Middle frontal gyrus (tissue), 1 donor: Measurements from ENCODE around the gene MYLIP.
A peak's percentile ranks its signal among the peaks of the same experiment; 100 is the strongest.

Experiments used
- DNase-seq: peaks from one replicate; pipeline ENCODE4 v3.0.0-alpha.2; 2015; ENCODE audit warnings: low spot score; ENCODE audit errors: extremely low spot score

Gene MYLIP

DNA sequence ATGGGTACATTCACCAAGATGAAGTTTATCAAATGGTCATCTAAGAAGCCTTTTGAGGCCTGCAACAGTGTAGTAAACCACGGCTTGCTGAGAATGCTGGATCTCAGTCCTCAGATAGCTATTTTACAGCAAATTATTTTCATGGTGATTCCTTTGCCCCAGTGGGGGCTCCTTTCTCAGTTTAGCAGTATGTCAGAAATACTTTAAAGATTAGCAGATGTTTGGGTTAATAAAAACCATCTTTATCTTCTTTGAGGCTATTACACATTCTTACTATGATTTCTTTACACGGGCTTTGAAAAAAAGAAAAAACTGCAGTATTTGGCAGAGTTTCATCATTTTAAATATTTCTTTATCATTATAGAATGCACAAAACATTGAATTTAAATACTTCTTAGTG, 10.7 kb downstream of the MYLIP start:
- no peak for DNase-seq

DNA sequence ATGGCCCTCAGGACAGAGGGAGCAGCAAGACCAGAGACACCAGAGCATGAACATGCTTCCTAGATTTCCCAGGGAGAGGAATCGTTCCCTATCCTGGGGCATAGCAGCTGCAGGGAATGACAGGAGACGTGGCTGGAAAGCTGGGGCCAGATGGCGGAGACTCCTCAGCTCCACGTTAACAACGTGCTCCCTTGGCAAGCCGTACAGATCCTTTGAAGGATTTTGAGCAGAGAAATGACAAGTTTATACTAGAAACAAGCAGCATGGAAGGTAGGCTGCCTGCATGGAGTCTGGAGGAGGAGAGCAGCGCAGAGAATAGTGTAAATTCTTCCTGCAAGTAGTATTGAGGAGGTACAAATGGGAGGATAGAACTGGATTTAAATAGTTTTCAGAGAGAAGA, 11.7 kb downstream of the MYLIP start:
- DNase-seq = no peak

DNA sequence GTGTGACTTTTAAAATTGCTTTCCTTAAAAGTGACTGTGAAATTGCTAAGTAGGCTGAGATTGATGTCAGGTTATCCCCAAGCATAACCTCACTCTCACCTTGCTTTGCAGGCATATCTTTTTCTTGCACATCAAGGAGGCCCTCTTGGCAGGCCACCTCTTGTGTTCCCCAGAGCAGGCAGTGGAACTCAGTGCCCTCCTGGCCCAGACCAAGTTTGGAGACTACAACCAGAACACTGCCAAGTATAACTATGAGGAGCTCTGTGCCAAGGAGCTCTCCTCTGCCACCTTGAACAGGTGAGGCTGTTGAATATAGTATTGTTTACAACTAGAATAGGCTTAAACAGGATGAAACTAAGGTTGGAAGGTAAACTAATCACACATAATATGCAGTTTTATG, 12.6 kb downstream of the MYLIP start:
- DNase-seq = no peak

DNA sequence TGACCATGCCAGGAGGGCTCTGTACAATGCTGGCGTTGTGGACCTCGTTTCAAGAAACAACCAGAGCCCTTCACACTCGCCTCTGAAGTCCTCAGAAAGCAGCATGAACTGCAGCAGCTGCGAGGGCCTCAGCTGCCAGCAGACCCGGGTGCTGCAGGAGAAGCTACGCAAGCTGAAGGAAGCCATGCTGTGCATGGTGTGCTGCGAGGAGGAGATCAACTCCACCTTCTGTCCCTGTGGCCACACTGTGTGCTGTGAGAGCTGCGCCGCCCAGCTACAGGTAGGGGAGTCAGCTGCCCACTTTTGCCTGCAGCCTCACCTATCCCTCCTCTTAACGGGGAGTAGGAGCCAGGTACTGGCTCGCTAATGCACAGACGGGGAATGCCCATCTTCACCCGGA, 16.2 kb downstream of the MYLIP start:
- no peak for DNase-seq

DNA sequence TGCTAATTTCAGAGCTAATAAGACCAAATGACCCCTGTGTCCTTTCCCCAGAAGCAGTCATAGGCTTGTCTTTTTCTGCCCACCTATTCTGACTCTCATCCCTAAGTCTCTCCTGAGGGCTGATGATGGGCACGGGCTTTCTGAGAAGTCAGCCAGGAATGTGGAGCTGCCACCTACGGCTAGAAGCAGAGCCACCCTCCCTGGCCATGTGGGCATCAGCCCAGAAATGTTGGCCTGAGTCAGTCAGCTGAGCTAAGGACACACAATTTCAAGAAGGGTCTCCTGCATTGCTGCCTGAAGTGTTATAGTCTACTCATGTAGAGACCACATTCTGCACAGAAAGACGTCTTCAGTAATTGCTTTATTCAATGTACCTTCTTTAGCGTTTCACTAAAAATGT, 17.1 kb downstream of the MYLIP start:
- DNase-seq = no peak

DNA sequence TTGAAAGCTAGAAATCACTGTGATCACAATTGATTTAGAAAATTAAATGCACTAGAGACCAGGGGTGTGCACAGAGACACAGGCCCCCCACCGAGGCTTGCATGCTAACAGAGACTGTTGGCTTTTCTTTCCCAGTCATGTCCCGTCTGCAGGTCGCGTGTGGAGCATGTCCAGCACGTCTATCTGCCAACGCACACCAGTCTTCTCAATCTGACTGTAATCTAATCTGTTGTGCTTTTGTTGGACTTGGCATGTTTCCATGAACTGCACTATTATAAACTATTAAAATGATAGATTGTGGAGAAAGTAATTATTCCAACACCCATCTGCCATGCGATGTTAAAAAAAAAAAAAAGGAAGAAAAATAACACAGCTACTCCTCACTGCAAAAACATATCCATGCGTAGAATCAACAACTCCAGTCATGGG, 17.7 kb downstream of the MYLIP start:
- no peak for DNase-seq

DNA sequence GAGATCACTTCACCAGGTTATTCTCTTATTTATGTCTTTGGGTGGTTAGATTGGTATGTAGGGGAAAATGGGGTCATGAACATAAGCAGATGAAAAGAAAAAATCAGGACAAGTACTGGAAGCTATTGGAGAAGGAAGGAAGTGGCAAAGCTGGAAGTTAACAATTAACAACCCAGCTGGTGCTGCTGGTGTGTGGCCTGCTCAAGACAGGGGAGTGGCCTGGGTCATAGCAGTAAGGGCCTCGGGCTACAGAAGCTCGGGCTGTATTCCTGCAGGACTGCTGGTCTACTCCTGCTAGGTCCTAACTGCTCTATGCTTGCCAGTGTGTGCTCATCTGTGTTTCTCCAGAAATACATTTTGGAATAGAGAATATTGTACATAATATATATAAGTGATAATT, 19.6 kb downstream of the MYLIP start:
- no peak for DNase-seq

DNA sequence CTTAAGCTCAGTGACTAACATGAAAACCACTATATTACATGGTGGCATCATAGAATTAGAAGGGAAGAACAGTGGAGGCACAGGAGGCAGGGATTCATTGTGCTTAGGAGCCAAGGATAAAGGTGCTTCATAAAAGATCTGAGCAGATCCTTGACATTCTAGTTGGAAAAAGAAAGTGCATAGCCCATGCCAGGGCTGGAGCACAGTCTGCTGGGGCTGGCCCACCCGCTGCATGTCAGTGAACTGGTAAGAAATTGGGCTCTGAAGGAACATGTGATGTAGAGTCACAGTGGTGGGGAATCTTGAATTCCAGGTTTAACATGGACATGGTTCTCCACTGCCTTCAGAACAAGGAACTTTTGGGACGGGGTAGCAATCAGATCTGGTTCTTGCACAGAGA, 20.4 kb downstream of the MYLIP start:
- DNase-seq = no peak

DNA sequence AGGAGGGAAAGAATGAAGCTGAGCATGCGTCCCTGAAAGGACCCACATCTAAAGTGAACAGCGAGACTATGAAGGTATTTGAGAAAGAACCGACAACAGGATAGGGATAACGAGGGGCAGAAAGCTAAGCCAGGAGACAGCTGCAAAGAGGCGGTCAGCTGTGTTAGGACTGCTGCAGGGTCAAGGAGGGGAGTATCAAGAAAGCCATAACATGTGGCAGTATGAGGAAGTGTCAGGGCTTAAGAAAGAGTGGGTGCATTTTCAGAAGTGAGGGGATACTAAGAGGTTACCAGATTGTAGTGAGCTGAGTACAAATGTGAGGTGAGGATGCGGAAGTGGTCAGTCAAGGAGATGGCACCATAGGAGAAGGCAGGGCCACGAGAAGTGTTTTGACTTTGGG, 21.2 kb downstream of the MYLIP start:
- no peak for DNase-seq

DNA sequence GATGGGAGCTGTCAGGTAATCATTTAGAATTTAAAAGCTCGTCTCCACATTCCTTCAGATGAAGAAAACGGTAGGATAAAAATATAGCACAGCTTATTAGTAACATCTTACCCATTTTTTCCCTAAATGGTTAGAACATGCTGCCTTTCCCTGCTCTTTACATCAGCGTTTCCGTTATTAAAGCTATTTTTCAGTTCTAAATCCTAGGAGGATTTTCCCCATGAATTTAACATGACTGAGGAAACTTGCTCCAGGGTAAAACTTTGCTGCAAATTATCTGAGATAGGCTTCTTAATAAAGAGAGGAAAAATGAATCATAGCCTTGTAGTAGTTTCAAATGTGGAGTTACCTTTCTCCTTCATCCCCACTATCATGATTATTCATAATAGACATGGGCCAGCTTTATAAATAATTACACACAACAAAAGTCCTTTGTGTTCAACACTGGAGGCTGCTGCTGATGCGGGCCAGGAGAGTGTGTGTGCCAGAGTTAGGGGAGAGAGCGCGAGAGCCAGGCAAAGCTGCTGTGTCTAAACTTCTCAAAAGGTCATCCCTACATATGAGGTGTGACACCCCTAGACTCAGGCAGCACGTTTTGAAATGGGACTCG, 24.4 kb downstream of the MYLIP start:
- DNase-seq = no peak

DNA sequence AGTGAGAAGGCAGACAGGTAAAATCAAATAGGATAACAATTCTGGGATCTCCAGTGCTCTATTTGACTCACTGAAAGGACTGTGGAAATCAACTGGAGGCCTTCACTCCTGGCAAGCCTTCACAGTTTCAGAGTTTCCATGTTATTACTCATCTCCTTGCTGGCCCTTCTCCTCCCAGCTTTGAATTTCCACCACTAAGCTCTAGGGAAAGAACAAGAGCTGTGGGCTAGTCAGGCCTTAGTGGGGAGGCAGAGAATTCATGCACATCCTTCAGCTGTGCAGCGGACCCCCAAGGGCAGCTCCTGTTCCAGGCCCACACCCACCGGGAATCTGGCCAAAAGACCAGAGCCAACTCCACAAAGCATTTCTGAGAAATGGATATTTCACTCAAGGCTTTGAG, 26.0 kb downstream of the MYLIP start:
- no peak for DNase-seq

DNA sequence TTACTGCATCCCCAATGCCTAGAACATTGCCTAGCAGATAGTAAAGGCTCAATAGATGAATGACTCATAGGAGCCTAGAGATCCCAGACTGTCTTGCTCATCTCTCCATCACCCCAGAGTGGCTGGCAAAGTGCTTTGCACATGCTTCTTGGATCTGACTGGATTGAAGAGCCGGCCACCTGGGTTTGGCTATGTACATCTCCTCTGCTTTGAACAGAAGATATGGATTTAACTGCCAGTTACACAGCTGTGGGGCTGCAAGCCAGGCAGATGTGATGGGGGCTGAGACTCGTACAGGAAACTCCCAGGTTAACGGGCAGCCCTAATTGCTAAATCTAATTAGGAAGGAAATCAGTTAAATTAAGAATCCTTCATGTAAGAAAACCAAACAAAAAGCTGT, 28.6 kb downstream of the MYLIP start:
- DNase-seq = no peak

DNA sequence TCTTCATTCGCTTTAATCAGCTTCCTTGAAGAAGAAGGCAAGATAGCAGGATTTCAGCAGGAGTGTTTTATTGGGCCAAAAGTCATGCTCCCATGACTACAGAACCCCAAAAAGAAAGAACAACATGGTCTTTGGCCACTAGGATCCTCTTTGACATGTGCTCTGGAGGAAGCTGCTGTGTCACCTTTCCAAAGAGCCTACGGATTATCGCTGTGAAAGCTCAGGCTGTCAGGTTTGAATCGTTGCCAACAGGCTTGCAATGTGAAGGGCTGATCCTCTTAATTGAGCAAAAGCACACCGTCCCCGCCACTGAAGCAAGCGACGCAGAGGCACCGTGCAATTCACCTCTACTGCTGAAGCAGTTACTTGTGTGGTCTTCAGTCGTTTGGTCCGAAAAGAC, 29.0 kb downstream of the MYLIP start:
- no peak for DNase-seq

DNA sequence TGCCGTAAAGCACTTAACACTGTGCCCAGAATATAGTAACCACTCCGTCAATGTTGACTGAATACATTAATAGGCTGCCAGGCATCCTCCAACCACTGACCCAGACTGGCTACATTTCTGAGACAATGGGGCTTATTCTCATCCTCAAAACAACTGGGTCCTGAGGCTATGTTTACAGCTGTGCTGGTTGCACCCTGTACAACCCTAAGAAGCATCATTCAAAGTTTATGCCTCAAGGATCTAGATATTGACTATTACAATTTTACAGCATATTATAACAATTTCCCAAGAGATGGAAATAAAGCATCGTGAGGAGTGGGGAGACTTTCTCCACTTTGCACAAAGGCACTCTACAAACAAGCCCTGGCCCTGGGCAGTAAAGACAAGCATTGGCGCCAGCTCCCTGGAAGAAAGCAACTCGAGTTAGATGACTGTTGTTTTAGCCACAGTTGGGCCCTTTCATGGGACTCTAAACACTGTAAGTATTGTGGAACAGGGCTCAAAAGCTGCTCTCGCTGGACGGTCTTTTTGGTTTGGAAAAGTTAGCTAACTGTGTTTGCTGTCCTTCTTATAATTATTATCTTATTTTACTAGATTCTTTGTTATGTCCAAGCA, 30.2 kb downstream of the MYLIP start:
- peak; percentile 62 for DNase-seq

DNA sequence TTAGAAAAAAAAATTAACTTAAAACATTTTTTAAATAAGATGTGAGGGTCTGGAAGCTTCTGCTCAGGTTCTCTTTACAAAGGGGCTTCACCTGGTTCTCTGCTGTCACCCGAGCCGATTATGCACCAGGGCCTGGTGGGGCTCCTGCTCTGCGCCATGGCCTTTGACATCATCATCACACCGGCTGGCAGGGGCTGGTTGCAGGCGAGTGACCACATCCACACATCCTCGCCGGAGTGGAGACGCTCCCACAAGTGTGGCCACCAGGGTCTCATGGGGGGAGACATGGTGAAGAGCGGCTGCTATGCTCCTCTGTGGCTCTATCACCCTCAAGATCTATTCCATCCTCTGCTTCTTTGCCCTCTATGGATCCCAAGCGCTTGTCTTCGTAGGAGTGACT, 31.9 kb downstream of the MYLIP start:
- DNase-seq = no peak

DNA sequence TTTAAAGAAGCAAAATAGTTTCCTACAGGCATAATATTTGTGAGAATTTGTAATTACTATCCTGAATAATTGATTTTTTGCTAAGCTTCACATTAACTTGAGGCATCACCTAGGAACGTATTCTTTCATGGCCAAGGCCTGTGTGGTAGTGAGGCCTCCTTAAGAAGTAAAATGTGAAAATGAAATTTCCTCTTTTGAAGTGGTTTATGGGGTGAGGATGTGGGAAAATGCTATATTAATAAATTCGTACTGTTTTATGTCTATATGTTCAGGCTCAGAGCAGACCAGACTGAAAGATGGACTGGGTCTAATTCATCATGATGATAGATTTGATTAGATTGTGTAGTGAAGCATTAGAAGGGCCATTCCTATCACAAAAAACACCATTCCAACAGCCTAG, 33.1 kb downstream of the MYLIP start:
- DNase-seq = no peak

DNA sequence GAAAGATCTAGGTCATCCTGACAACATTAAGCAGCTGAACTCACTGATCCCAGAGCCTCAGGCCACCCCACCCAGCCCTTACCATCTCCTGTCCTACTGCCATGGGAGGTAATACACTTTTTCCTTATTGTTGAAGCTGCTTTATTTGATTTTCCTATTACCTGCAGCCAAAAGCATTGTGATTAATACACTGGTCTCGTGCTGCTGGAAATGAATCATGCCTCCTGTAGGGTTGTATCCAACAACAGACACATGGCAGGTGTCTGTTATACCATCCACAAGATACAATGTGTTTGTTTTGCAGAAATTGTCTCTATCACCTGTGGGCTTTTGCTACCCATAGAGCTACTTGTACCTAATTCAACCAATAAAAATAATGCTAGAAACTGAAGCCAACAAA, 34.2 kb downstream of the MYLIP start:
- no peak for DNase-seq

DNA sequence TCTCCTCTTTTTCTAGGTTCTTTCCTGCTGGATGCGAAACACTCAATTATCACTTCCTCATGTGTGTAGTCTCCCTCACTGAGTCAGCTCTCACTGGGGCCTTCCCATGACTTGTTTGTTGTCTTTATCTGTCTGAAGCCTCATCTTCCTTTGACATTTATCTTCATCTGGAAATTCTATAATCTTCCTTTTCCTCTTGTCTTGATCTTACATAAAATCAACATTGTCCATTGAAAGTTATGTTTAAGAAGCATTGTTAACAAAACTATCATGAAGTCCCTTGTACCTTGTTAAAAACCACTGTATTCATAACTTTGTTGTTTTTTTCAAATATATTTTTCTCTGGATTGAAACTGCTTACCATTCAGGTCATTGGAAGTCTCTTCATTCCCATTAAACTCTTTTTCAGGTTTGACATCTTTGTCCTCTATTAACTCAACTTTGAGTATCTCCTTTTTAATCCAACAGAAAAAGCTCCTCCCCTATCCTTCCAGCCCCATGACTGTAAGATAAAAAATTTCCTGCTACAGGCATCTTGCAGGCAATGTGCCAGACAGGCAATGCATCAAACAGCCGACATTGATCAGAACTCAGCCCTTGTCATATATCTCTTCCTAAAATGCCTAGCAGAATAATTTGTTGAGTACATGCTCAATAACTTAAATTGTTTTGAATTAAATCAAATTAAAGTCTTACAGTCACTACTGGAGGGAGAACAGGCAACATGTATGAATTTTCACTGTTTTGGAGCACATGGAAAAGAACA, 34.8 kb downstream of the MYLIP start:
- no peak for DNase-seq

DNA sequence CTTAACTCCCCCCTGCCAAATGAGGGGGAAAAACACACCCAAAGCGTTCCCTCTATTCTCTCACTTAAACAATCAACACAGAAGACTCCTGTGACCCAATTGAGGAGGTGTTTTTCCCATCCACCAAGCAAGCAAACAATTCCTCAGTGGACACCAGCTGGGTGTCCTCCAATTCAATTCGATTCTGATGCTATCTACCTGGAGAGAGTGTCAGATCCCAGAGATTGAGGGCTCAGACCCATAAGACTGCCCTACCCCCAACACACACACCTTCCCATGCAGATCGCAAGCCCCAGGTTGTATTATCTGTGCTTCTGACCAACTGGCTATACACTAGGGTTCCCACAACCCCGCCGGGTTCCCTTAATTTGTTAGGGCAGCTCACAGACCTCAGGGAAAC, 36.8 kb downstream of the MYLIP start:
- DNase-seq = no peak

DNA sequence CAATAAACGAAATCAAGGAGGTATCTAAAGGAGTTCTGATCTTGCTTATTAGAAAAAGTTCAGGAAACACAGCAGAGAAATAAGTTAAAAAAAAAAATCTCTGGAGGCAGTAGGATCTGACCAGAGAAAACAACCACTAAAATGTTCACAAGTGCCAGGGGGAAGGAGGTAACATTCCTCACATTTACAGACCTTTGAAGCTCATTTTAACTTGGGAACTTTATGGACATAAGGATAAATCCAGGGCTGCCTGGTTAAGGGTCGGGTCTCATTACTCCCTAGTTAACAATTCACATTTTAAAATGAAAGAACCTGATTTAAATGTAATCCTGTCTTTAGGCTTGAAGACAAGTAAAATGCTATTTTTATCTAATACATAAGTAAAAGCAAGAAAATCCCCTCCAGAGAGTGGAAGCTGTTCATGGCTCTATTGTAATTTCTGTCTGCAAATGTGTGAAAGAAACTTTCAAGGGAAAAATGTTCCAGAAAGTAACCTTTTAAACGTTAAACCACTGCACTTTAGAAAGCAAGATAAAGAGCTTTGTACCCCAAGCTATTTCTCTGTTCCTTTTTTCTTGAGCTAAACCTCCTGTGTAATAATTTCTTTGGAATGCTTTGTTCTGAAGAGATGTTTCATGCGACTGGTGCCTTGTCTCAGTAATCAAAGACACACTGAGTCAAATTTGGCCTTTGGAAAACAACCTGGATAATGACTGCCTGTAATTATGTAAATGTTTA, 38.2 kb downstream of the MYLIP start:
- DNase-seq = no peak

DNA sequence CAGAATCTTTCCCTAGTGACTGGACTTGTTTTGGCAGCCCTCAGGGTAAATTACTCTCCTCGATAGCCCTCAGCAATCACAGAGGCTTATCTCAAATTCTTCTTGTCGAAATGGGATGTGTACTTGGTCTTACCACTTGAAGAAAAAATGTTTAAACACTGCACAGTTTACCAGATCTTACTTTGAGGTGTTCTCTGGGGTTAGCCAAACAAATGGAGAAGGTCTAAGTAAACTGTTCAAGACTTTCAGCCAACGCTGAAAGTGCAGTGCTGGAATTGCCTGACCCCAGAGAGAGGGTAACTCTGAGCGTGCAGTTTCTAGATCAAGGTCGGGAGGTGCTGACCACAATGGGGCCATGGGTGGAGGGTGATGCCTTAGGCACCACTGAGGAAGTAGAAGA, 39.2 kb downstream of the MYLIP start:
- no peak for DNase-seq

DNA sequence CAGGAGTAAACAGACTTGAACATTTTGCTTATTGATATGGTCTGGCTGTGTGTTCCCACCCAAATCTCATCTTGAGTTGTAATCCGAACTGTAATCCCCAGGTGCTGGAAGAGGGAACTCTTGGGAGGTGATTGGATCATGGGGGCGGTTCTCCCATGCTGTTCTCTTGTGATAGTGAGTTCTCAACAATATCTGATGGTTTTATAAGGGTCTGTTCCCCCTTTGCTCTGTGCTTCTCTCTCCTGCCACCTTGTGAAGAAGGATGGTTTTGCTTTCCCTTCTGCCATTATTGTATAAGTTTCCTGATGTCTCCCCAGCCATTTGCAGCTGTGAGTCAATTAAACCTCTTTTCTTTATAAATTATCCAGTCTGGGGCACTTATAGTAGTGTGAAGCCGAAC, 40.0 kb downstream of the MYLIP start:
- no peak for DNase-seq
